ENCODE measurements around the gene RNF144B. TPM values are rescaled to one million over a fixed set of nuclear protein-coding genes. Genes with fewer than 3 reads are reported as not detected.

The RNF144B gene
- total RNA-seq, 1 donor from 2014 or later: 14.1 TPM

DNA sequence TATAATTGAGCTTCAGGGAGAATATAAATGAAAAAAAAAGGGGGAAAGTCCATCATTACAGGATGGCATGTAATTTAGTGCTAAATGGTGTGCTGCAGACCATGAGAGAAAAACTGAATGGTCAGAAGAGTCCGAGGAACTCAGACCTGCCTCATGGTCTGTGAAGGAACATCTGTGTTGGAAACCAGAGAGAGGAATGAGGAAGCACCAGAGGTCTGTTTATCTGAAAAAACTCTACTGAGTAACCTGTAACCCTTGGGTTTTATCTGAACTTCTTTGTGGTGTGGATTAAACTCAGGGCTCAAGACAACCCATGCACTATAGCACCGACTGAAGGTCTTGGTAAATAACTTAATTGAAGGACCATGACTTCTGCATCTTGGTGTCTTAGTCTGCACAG is 108.1 kb downstream of the RNF144B start:
- H3K9me3 ChIP-seq (replicated peaks): no peaks in the 10 kb centered on the region
- TF ChIP-seq, protein P1, sequence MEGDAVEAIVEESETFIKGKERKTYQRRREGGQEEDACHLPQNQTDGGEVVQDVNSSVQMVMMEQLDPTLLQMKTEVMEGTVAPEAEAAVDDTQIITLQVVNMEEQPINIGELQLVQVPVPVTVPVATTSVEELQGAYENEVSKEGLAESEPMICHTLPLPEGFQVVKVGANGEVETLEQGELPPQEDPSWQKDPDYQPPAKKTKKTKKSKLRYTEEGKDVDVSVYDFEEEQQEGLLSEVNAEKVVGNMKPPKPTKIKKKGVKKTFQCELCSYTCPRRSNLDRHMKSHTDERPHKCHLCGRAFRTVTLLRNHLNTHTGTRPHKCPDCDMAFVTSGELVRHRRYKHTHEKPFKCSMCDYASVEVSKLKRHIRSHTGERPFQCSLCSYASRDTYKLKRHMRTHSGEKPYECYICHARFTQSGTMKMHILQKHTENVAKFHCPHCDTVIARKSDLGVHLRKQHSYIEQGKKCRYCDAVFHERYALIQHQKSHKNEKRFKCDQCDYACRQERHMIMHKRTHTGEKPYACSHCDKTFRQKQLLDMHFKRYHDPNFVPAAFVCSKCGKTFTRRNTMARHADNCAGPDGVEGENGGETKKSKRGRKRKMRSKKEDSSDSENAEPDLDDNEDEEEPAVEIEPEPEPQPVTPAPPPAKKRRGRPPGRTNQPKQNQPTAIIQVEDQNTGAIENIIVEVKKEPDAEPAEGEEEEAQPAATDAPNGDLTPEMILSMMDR (IDR thresholded peaks at IDR 0.05; ENCODE audit: borderline replicate concordance): no peak
- no peak overlapping the region for H3K27ac ChIP-seq (replicated peaks)
- H3K4me1 ChIP-seq: no peaks in the 10 kb centered on the region
- no peaks in the 10 kb centered on the region for H3K27me3 ChIP-seq (ENCODE audit: low read depth)
- H3K4me3 ChIP-seq: no peak overlapping the region
- intact Hi-C loops (cut with micrococcal nuclease): no loop called here
- no peak for DNase-seq
- H3K36me3 ChIP-seq: no peaks in the 10 kb centered on the region

DNA sequence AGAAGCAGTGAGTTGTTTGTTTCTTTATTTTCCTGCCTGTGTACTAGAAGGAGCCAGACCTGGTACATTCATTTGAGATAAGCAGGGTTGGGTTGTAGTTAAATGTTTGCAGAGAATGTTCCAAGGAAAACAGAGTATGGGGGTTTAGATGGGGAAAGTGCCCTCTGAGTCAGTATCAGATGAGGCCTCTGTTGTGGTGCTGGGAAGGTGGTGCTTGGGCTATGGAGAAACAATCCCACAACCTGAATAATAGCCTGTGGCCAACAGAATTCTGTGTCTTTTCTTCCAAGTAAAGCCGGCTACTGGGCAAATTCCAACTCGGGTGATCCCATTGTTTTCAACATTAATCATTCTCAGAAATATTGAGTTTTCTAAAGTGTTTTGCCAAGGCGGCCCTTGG is 109.3 kb downstream of the RNF144B start:
- H3K9me3 ChIP-seq (replicated peaks): no peaks in the 10 kb centered on the region
- H3K27me3 ChIP-seq (ENCODE audit: low read depth): no peaks in the 10 kb centered on the region
- no peak overlapping the region for H3K4me3 ChIP-seq
- intact Hi-C loops (cut with micrococcal nuclease): no loop called here
- TF ChIP-seq, protein P1 (IDR thresholded peaks at IDR 0.05; ENCODE audit: borderline replicate concordance): no peak
- DNase-seq: no peak
- H3K36me3 ChIP-seq: no peaks in the 10 kb centered on the region
- peaks cover 6% of the 10 kb centered on the region for H3K4me1 ChIP-seq
- H3K27ac ChIP-seq (replicated peaks): no peak overlapping the region

DNA sequence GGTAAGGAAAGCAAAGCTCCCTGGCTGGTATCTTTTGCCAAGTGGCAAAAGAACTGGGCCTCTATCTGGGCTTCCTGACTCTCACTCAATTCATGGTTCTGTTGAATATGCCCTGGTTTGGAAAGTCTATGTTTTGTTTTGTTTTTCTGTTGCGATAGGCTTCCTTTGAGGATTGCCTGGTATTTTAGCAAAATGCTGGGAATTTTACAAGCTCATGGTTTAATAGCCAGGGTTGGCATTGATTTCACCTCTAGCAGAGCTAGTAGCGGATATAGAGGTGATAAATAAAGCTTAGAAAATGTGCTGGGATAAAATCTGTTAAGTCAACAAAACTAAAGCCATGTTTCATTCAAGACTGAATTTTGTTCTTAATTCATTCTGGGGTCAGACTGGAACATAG is 109.9 kb downstream of the RNF144B start:
- Histone ChIP-seq H3K36me3 (no peaks in the 10 kb centered on the region), H3K27me3 (ENCODE audit: low read depth) (no peaks in the 10 kb centered on the region), H3K4me3 (no peak overlapping the region), H3K27ac (replicated peaks) (no peak overlapping the region), H3K4me1 (peaks cover 6% of the 10 kb centered on the region), H3K9me3 (replicated peaks) (no peaks in the 10 kb centered on the region)
- intact Hi-C loops (cut with micrococcal nuclease): no loop called here
- TF ChIP-seq, protein P1 (IDR thresholded peaks at IDR 0.05; ENCODE audit: borderline replicate concordance): no peak
- no peak for DNase-seq

DNA sequence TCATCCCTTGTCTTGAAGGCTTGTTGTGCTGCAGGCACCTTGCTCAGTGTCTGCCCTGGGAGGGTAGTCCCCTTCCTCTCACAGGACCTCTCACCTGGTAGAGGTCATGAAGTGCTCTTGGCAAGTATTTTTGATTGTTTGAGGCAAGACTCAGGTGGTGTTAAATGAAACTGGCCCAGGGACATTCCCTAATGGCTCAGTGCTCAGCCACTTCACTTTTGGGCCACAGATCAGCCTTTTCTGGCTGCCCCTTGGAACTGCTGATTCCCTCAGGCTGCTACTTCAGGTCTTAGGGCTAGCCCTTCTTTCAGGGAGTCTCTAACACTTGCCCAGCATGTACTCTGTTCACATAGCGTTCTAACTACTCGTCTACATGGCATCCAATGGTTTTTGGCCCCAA is 111.3 kb downstream of the RNF144B start:
- Histone ChIP-seq H3K9me3 (replicated peaks) (no peaks in the 10 kb centered on the region), H3K36me3 (no peaks in the 10 kb centered on the region), H3K27me3 (ENCODE audit: low read depth) (no peaks in the 10 kb centered on the region), H3K27ac (replicated peaks) (no peak overlapping the region), H3K4me1 (peaks cover 9% of the 10 kb centered on the region), H3K4me3 (no peak overlapping the region)
- TF ChIP-seq, protein P1 (IDR thresholded peaks at IDR 0.05; ENCODE audit: borderline replicate concordance): no peak
- intact Hi-C loops (cut with micrococcal nuclease): no loop called here
- no peak for DNase-seq

DNA sequence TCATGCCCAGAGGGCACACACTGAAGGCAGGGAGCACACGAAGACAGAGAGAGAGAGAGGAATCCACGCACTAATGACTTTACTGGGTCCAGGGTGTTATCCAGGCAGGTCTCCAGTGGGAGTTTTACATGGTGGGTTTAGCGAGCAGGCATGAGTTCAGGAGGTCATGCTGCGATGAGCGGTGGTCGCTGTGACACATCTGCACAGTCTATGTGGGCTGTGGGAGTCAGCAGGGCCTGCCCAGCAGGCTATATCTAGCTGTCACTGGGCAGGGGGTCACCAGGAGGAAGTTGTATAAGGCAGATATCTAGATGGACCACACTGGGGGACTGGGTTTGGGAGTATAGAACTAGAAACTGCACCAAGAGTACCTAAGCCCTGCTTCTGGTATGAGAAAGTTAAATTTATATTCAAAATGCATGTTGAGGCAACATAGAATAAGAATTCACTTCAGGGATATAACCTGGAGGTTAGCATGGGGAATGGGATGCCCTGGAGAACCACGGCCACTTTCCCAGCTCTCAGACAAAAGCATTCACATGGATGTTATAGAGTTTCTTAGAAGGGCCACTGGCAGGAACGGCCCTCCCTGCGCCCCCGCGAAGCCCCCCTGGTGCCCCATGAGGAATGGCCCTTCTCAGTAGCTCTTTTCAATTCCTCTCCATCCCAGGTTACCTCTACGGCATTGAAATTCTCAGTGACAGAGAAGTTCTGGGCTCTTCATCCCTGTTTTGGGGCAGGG is 113.9 kb downstream of the RNF144B start:
- TF ChIP-seq, protein P1 (IDR thresholded peaks at IDR 0.05; ENCODE audit: borderline replicate concordance): no peak
- DNase-seq: no peak
- no peaks in the 10 kb centered on the region for H3K36me3 ChIP-seq
- peaks cover 13% of the 10 kb centered on the region for H3K4me1 ChIP-seq
- no peak overlapping the region for H3K4me3 ChIP-seq
- peak overlapping the region; percentile 57 for H3K27ac ChIP-seq (replicated peaks)
- H3K27me3 ChIP-seq (ENCODE audit: low read depth): no peaks in the 10 kb centered on the region
- intact Hi-C loops (cut with micrococcal nuclease): no loop called here
- no peaks in the 10 kb centered on the region for H3K9me3 ChIP-seq (replicated peaks)

Data from left ventricle myocardium inferior (tissue), 1 donor.